Stimulated activated CD4-positive, alpha-beta T cell treated with anti-CD3 and anti-CD28 coated beads, TNF-alpha, amount 100 ng/mL, for 24 hours (primary cell): ENCODE data around the gene SLC38A11.

Experiments used
- DNase-seq, 3 experiments: peaks; one replicate each; pipeline ENCODE4 v3.0.0-alpha.2; 2020; ENCODE audit warnings: low read depth in 3 of 3

Gene SLC38A11

GRCh38 chr2:164917296-164917903, 37.9 kb downstream of the SLC38A11 start:
- DNase-seq: no peak

- DNase-seq: no peak
Measured at GRCh38 chr2:164915566-164915965, 39.8 kb downstream of the SLC38A11 start.

GRCh38 chr2:164913640-164914350, 41.5 kb downstream of the SLC38A11 start:
- DNase-seq: no peak

GRCh38 chr2:164913011-164913410, 42.3 kb downstream of the SLC38A11 start:
- DNase-seq: no peak

GRCh38 chr2:164911832-164912231, 43.5 kb downstream of the SLC38A11 start:
- no peak for DNase-seq

- peak in 1 of 3 experiments; percentile 0 for DNase-seq
Measured at GRCh38 chr2:164910101-164910899, 45.0 kb downstream of the SLC38A11 start.

GRCh38 chr2:164906947-164907346, 48.4 kb downstream of the SLC38A11 start:
- no peak for DNase-seq

GRCh38 chr2:164905307-164905706, 50.0 kb downstream of the SLC38A11 start:
- DNase-seq: no peak

GRCh38 chr2:164903951-164904350, 51.4 kb downstream of the SLC38A11 start:
- DNase-seq: no peak

GRCh38 chr2:164903204-164903603, 52.1 kb downstream of the SLC38A11 start:
- DNase-seq: no peak

- DNase-seq: no peak
Measured at GRCh38 chr2:164899121-164899520, 56.2 kb downstream of the SLC38A11 start.

GRCh38 chr2:164898475-164898874, 56.9 kb downstream of the SLC38A11 start:
- no peak for DNase-seq

GRCh38 chr2:164897469-164898260, 57.7 kb downstream of the SLC38A11 start:
- DNase-seq: no peak

- no peak for DNase-seq
Measured at GRCh38 chr2:164896634-164897355, 58.5 kb downstream of the SLC38A11 start.

- DNase-seq: no peak
Measured at GRCh38 chr2:164896226-164896625, 59.1 kb downstream of the SLC38A11 start.

- DNase-seq: no peak
Measured at GRCh38 chr2:164891460-164891859, 63.9 kb downstream of the SLC38A11 start.

- DNase-seq: no peak
Measured at GRCh38 chr2:164890544-164890943, 64.8 kb downstream of the SLC38A11 start.

- no peak for DNase-seq
Measured at GRCh38 chr2:164888592-164888991, 66.7 kb downstream of the SLC38A11 start.

- DNase-seq: no peak
Measured at GRCh38 chr2:164887434-164888144, 67.7 kb downstream of the SLC38A11 start.

- DNase-seq: no peak
Measured at GRCh38 chr2:164882276-164882675, 73.0 kb downstream of the SLC38A11 start.

- DNase-seq: no peak
Measured at GRCh38 chr2:164881524-164881923, 73.8 kb downstream of the SLC38A11 start.
